ENCODE results near the gene PCDHGA2. TPM values are rescaled to one million over a fixed set of nuclear protein-coding genes. Genes with fewer than 3 reads are reported as not detected.
A peak's percentile ranks its signal among the peaks of the same experiment; 100 is the strongest.
"Not testable (repeated sequence)": the region's sequence is repeated elsewhere in the genome, so short reads cannot be mapped to it uniquely, and the experiment has no call there.

The PCDHGA2 gene
- 0.08 and 0.17 TPM in 2 replicates for total RNA-seq

DNA sequence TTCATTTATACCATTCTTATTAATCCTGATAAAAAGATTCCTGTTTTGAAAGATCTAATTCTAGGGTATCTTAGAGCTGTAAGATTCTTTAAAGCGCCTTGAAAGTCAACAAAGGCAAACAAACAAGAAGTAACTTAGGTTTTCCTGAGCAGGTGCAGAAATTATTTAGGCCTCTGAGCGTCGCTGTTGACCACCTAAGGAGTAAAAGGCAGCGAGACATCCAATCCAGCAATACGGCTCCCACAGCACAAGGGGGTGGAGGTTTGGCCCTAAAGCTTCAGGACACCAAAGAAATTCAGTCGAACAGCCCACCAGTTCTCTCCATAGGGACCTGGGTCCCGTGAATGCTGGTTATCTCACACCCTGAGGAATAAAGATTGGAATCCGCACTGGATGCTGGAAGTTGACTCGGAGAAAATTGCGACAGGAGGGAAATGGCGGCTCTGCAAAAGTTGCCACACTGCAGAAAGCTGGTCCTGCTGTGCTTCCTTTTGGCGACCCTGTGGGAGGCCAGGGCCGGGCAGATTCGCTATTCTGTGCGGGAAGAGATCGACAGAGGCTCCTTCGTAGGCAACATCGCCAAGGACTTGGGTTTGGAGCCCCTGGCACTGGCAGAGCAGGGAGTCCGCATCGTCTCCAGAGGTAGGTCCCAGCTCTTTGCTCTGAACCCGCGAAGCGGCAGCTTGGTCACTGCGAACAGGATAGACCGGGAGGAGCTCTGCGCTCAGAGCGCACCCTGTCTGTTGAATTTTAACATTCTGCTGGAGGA lies at the start of gene PCDHGA2:
TSS of gene PCDHGA2 (plus strand) at position 223 of the 769 bp plus-strand sequence.
- peak within 1 kb of the TSS; percentile 15 for H3K27ac Mint-ChIP-seq
- intact Hi-C loops (cut with micrococcal nuclease): loop anchor here (5.0 kb wide), 2 partner anchors 44 to 84 kb away; partner anchors contain the start of genes PCDHGA11 and PCDHGA7
- peaks cover 4% of the 10 kb centered on the region for H3K36me3 Mint-ChIP-seq (ENCODE audit: low read depth)
- no peaks in the 10 kb centered on the region for H3K4me1 Mint-ChIP-seq (ENCODE audit: low read depth)
- H3K27me3 Mint-ChIP-seq (ENCODE audit: insufficient read depth): peaks cover 39% of the 10 kb centered on the region
- peaks cover 38% of the 10 kb centered on the region for H3K9me3 Mint-ChIP-seq
- peak within 1 kb of the TSS; percentile 64 for H3K4me3 Mint-ChIP-seq
- no peak for DNase-seq (ENCODE audit: low spot score)

DNA sequence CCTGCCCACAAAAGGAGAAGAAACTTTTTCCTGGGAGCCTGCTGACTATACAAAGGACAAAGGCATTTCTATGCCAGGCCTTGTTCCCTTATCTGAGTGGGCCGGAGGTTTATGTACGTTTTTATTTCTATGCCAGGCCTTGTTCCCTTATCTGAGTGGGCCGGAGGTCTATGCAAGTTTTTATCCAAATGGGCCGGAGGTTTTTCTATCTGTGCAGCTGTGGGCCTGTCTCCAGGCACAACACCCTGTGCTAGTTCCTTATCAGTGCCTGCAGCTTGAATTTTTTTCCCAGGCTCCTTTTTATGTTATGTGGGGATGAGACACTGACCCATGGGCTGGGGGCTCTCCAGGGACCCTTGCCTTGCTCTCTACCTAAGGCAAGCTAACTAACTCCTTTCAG lies 40.2 kb upstream of the PCDHGA2 start:
- H3K4me1 Mint-ChIP-seq (ENCODE audit: low read depth): no peaks in the 10 kb centered on the region
- H3K27me3 Mint-ChIP-seq (ENCODE audit: insufficient read depth): no peaks in the 10 kb centered on the region
- peaks cover 71% of the 10 kb centered on the region for H3K9me3 Mint-ChIP-seq
- intact Hi-C loops (cut with micrococcal nuclease): no loop called here
- H3K4me3 Mint-ChIP-seq: no peak overlapping the region
- no peak overlapping the region for H3K27ac Mint-ChIP-seq
- peaks cover 2% of the 10 kb centered on the region for H3K36me3 Mint-ChIP-seq (ENCODE audit: low read depth)
- DNase-seq (ENCODE audit: low spot score): no peak

DNA sequence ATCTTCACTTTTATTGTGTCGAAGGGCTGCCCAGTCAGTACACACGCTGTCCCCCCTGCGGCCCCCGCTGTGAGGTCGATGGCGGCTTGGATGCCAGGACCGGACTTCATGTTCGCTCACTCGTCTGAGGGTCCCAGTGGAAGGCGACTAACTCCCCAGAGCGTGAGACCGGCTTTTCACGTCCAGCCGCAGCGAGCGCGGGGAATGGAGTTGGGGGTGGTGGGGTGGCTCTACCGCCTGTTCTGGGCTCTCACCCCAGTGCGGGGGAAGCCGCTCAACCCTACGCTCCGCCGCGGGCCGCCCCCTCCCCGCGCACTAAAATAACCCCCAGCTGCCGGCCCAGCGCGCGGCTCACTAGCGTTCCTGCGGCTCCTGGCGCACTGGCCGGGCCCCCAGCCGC lies 34.8 kb upstream of the PCDHGA2 start, which contains the start of gene SLC25A2:
TSS of gene SLC25A2 (minus strand) at position 294 of the 400 bp plus-strand sequence. CDS start at position 110, 184 bp downstream.
- Mint-ChIP-seq H3K4me1 (ENCODE audit: low read depth) (no peaks in the 10 kb centered on the region), H3K27me3 (ENCODE audit: insufficient read depth) (no peaks in the 10 kb centered on the region), H3K4me3 (no peak within 1 kb of the TSS), H3K27ac (no peak within 1 kb of the TSS), H3K9me3 (peaks cover 71% of the 10 kb centered on the region), H3K36me3 (ENCODE audit: low read depth) (peaks cover 1% of the 10 kb centered on the region)
- DNase-seq (ENCODE audit: low spot score): no peak
- intact Hi-C loops (cut with micrococcal nuclease): no loop called here

DNA sequence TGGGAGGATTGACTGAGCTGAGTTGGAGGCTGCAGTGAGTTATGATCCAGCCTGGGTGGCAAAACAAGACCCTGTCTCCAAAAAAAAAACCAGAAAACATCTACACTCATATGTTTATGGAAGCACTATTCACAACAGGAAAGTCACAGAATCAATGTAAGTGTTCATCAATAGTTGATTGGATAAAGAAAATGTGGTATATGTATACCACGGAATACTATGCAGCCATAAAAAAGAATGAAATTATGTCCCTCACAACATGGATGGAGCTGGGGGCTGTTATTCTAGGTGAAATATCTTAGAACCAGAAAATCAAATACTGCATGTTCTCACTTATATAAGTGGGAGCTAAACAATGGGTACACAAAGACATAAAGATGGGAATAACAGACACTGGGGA lies 31.9 kb upstream of the PCDHGA2 start:
- Mint-ChIP-seq H3K36me3 (ENCODE audit: low read depth) (peaks cover 1% of the 10 kb centered on the region), H3K4me1 (ENCODE audit: low read depth) (no peaks in the 10 kb centered on the region), H3K9me3 (peaks cover 73% of the 10 kb centered on the region), H3K4me3 (no peak overlapping the region), H3K27ac (no peak overlapping the region), H3K27me3 (ENCODE audit: insufficient read depth) (no peaks in the 10 kb centered on the region)
- DNase-seq (ENCODE audit: low spot score): no peak
- intact Hi-C loops (cut with micrococcal nuclease): no loop called here

DNA sequence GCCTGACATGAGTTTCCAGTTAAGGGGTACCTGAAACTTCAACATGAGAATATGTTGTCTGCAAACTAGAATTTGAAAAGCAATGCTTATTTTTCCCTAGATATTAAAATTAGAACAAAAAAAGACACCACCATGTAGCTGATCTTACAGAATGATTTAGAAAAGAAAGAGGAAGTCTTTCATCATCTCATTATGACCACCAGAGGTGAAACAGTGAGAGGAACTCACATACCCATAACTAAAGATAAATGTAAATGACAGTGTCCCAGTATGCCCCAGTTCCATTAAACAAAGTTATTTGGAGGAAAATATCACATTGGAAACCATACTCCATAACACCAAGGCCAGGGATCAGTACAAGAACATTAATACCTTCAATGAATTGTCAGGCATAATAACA lies 24.8 kb upstream of the PCDHGA2 start:
- Mint-ChIP-seq H3K9me3 (peaks cover 70% of the 10 kb centered on the region), H3K4me3 (no peak overlapping the region), H3K27ac (no peak overlapping the region), H3K27me3 (ENCODE audit: insufficient read depth) (no peaks in the 10 kb centered on the region), H3K4me1 (ENCODE audit: low read depth) (peaks cover 7% of the 10 kb centered on the region), H3K36me3 (ENCODE audit: low read depth) (peaks cover 27% of the 10 kb centered on the region)
- intact Hi-C loops (cut with micrococcal nuclease): no loop called here
- DNase-seq (ENCODE audit: low spot score): no peak

DNA sequence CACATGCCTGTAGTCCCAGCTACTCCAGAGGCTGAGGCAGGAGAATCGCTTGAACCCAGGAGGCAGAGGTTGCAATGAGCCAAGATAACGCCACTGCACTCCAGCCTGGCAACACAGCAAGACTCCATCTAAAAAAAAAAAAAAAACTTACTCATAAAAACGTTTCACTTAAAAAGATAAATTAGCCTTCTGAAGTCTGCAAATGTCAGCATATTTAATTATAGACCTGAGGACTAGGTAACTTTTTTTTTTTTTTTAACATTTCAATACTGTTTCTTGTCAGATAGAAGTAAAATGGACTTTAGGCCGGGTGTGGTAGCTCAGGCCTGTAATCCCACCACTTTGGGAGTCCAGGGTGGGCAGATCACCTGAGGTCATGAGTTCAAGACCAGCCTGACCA lies 21.6 kb upstream of the PCDHGA2 start:
- H3K4me3 Mint-ChIP-seq; intact Hi-C loops (cut with micrococcal nuclease); H3K27me3 Mint-ChIP-seq (ENCODE audit: insufficient read depth); DNase-seq (ENCODE audit: low spot score); H3K27ac Mint-ChIP-seq: not testable (repeated sequence)
- Mint-ChIP-seq H3K36me3 (ENCODE audit: low read depth) (peaks cover 52% of the 10 kb centered on the region), H3K4me1 (ENCODE audit: low read depth) (peaks cover 31% of the 10 kb centered on the region), H3K9me3 (peaks cover 72% of the 10 kb centered on the region)

DNA sequence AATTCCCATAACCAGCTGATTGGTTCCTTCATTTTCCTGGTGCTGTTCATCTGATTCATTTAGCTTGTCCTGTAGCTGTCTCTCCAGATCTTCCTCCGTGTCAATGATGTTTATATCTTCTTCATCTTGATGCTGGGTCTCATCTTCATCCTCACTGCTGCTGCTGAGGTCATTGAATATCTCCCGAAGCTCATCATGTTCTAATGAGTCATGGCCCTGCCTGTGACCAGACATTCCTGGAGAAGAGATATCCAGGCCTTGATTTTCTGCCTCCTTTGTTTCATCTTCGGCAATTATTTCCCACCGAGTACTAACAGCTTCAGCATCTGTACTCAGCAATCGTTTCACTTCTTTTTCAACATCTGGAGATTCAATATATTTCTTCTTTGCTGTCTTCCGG lies 19.4 kb upstream of the PCDHGA2 start:
- peak overlapping the region; percentile 94 for H3K4me3 Mint-ChIP-seq
- peaks cover 50% of the 10 kb centered on the region for H3K36me3 Mint-ChIP-seq (ENCODE audit: low read depth)
- intact Hi-C loops (cut with micrococcal nuclease): no loop called here
- no peak for DNase-seq (ENCODE audit: low spot score)
- peaks cover 31% of the 10 kb centered on the region for H3K4me1 Mint-ChIP-seq (ENCODE audit: low read depth)
- peaks cover 63% of the 10 kb centered on the region for H3K9me3 Mint-ChIP-seq
- no peaks in the 10 kb centered on the region for H3K27me3 Mint-ChIP-seq (ENCODE audit: insufficient read depth)
- no peak overlapping the region for H3K27ac Mint-ChIP-seq

DNA sequence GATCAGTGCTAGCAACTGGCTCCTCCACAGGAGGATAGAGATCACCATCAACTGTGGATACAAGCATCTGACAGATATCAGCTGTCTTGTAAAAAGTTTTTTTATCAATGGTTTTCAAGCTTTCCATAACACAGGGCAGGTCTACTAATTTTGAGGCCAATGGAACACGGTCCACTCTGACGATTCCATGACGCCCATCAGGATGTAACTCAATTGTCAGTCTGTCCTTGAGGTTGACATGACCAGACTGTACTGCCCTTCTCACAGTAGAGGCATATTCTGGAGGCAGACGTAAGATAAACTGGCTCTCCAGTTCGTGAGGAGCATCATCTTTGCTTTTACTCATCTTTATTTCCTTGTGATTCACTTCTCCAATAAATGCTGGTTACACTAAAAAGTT lies 18.9 kb upstream of the PCDHGA2 start:
- peaks cover 31% of the 10 kb centered on the region for H3K4me1 Mint-ChIP-seq (ENCODE audit: low read depth)
- peak overlapping the region; percentile 98 for H3K27ac Mint-ChIP-seq
- intact Hi-C loops (cut with micrococcal nuclease): loop anchor here (1.0 to 10.0 kb wide), 6 partner anchors 61 to 1205 kb away; partner anchors contain the start of genes ANKHD1, HDAC3, PURA and RELL2
- no peak for DNase-seq (ENCODE audit: low spot score)
- no peaks in the 10 kb centered on the region for H3K27me3 Mint-ChIP-seq (ENCODE audit: insufficient read depth)
- peak overlapping the region; percentile 94 for H3K4me3 Mint-ChIP-seq
- peaks cover 48% of the 10 kb centered on the region for H3K36me3 Mint-ChIP-seq (ENCODE audit: low read depth)
- H3K9me3 Mint-ChIP-seq: peaks cover 58% of the 10 kb centered on the region

DNA sequence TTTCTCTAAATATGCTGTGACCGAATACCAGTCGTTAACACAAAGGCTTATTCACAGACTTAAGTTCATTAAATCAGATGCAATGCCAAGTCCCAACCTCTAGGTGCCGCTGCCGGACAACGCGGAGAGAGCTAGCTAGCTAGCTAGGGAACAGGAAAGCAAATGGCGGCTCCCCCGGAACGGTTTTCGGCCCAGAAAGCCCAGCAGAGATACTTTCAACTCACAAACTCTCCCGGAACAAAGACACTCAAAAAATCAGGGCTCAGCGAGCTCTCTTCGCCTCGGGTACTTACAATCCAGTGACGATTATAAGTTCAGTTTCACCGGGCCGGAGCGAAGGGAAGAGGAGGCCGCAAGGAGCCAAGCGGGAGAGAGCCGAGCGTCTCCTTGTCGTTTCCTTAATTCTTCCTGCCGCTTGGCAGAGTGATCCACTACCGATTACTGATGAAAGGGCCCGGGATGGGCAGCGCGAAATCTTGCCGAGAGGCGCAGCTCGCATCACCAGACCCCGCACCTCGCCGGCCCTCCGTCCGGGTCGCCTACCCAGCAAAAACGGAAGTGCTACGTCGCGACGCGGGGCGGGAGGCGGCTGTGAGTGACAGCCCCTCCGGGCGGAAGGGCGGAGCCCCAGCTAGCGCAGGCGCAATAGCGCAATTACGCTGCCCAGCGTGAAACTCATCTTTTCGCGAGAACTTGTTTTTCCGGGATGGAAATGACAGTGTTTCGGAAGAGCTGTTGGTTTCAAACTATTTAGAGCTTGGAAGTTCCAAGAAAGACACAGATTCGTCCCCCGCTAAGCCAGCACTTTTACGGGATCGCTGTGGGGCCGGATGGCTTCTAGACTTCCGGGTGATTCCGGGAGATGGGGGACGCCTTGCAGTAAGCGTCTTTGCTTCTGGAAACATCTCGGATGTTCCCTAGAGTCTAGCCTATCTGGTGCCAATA lies 18.1 kb upstream of the PCDHGA2 start, which contains the start of gene TAF7:
TSS of gene TAF7 (minus strand) at position 560 of the 945 bp plus-strand sequence. CDS start 740 bp downstream, outside the sequence.
- H3K27me3 Mint-ChIP-seq (ENCODE audit: insufficient read depth): no peaks in the 10 kb centered on the region
- peaks cover 50% of the 10 kb centered on the region for H3K9me3 Mint-ChIP-seq
- intact Hi-C loops (cut with micrococcal nuclease): loop anchor here (1.0 to 10.0 kb wide), 6 partner anchors 62 to 1206 kb away; partner anchors contain the start of genes ANKHD1, HDAC3, PURA and RELL2
- H3K4me1 Mint-ChIP-seq (ENCODE audit: low read depth): peaks cover 31% of the 10 kb centered on the region
- peak within 1 kb of the TSS; percentile 94 for H3K4me3 Mint-ChIP-seq
- peak within 1 kb of the TSS; percentile 98 for H3K27ac Mint-ChIP-seq
- H3K36me3 Mint-ChIP-seq (ENCODE audit: low read depth): peaks cover 40% of the 10 kb centered on the region
- DNase-seq (ENCODE audit: low spot score): peak; percentile 91

DNA sequence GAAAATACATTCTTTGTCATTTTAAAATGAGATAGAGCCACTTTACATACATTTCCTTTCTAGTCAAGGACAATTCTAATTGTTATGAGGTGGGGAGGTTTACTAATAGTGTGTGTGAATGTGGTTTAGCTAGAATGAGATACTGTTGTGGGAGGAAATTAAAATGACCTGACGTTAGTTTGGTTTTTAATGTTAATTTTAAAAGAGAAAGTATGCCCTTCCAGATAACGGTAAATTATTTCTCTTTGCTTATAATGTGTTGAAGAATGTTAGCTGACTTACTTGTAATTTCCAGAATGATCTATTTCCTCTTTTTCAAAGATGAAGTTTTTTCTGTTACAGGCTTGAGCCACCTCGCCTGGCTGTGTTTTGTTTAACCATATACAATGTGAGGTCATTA lies 16.3 kb upstream of the PCDHGA2 start:
- no peak overlapping the region for H3K27ac Mint-ChIP-seq
- no peaks in the 10 kb centered on the region for H3K27me3 Mint-ChIP-seq (ENCODE audit: insufficient read depth)
- H3K4me3 Mint-ChIP-seq: peak overlapping the region; percentile 51
- H3K4me1 Mint-ChIP-seq (ENCODE audit: low read depth): peaks cover 42% of the 10 kb centered on the region
- intact Hi-C loops (cut with micrococcal nuclease): loop anchor here (5.0 to 10.0 kb wide), 2 partner anchors 315 to 1207 kb away; partner anchors contain the start of genes HDAC3, PURA and RELL2
- DNase-seq (ENCODE audit: low spot score): no peak
- H3K36me3 Mint-ChIP-seq (ENCODE audit: low read depth): peaks cover 41% of the 10 kb centered on the region
- H3K9me3 Mint-ChIP-seq: peaks cover 47% of the 10 kb centered on the region

DNA sequence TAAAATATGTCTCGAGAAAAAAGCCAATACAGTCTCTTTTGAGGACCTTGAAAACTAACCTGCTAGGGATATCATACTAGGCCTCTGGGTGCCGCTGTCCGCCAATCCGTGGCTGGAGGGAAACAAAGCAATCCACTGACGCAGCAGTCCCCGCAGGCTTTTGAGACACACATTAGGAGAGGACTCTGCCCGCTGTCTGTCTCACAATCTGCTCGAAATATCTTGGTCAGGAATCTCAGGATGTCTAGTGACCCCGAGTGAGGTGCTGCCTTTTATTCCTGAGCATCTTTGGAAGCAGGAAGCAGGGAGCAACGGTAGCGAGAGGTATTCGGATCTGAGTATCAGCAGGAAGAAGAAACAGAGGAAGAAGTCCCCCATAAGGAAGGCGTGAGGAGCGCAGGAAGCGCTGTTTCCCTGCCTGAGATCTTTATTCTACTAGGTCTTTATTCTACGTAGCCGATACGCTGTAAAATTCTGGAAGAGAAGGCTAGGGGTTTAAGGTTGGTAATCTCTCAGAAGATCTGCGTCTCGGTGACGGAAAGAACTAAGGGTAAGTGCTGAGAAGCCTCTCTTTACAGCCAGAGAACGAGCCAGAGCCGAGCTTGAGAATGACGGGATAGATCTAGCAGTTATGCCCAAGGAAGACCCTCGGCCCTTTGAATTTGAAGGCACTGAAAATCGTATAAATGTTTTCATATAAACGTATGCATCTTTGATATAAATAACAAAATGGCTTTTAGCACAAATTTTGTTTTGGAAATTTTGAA lies 12.3 kb upstream of the PCDHGA2 start:
- Mint-ChIP-seq H3K27ac (peak overlapping the region; percentile 83), H3K4me3 (peak overlapping the region; percentile 98), H3K27me3 (ENCODE audit: insufficient read depth) (peaks cover 12% of the 10 kb centered on the region), H3K9me3 (peaks cover 18% of the 10 kb centered on the region), H3K4me1 (ENCODE audit: low read depth) (peaks cover 16% of the 10 kb centered on the region), H3K36me3 (ENCODE audit: low read depth) (peaks cover 10% of the 10 kb centered on the region)
- DNase-seq (ENCODE audit: low spot score): peak; percentile 59
- intact Hi-C loops (cut with micrococcal nuclease): loop anchor here (1.0 to 10.0 kb wide), 5 partner anchors 87 to 1211 kb away; partner anchors contain the start of genes PCDHGA10 and PURA

DNA sequence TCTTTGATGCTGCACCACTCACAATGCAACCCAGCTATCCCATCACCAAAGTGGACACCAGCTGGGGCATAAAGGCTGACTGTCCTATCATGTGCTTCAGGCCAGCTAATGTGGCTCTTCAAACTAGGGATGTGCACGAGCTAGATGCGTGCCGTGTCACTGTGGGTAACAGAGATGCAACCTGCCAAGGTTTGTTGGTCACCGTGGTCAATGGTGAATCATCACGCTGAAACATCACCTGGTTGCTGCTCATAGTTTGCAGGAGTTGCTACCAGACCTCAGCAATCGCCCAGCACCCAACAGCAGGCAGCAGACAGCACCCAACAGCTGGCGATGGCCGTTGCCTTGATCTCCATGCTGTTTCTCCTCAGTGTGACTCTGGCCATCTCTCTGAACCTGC lies 10.3 kb upstream of the PCDHGA2 start:
- Mint-ChIP-seq H3K36me3 (ENCODE audit: low read depth) (peaks cover 4% of the 10 kb centered on the region), H3K27me3 (ENCODE audit: insufficient read depth) (peaks cover 12% of the 10 kb centered on the region), H3K4me1 (ENCODE audit: low read depth) (peaks cover 11% of the 10 kb centered on the region), H3K27ac (no peak overlapping the region), H3K9me3 (peaks cover 14% of the 10 kb centered on the region), H3K4me3 (no peak overlapping the region)
- intact Hi-C loops (cut with micrococcal nuclease): loop anchor here (10.0 kb wide), 1 partner anchor 1213 kb away; the partner anchor contains the start of gene PURA
- DNase-seq (ENCODE audit: low spot score): no peak
